Pancreas (tissue), 10 donors: ENCODE results near the gene MCOLN2. TPM values are rescaled to one million over a fixed set of nuclear protein-coding genes. Genes with fewer than 3 reads are reported as not detected.

ENCODE experiments used
- ATAC-seq, 4 donors: fragments of 200-7000 bp; cut with Tn5 transposase; one replicate each; pipeline versions ENCODE4 v1.8.0 to v1.9.1; 2020; ENCODE audit warnings: mild to moderate bottlenecking in 4 of 4, moderate library complexity in 4 of 4
- DNase-seq, 6 donors: peaks; one replicate each; pipeline ENCODE4 v3.0.0-alpha.2; 2020
- FAIRE-seq: peaks from 2 replicates; lab custom pipeline; 2012; peaks lifted over from hg19 to GRCh38; lab: Jason Lieb, UNC
- H3K27ac ChIP-seq, 4 donors: fragments of 200-600 bp; sonication (generic); 1 replicate in 3 of 4; 2 replicates in 1 of 4; pipeline versions ENCODE4 v1.5.0 to v1.8.0; 2020
- H3K27me3 ChIP-seq, 4 donors: fragments of 200-600 bp; one replicate each; pipeline ENCODE4 v1.8.0; 2021
- H3K36me3 ChIP-seq, 3 donors: fragments of 200-600 bp; sonication (generic) in 1 of 3; one replicate each; pipeline versions ENCODE4 v1.5.0 to v1.8.0; 2020 to 2021
- H3K4me1 ChIP-seq, 3 donors: fragments of 200-600 bp; one replicate each; pipeline ENCODE4 v1.8.0; 2021
- H3K4me3 ChIP-seq, 4 donors: fragments of 200-600 bp; sonication (generic) in 2 of 4; one replicate each; pipeline versions ENCODE4 v1.5.0 to v1.8.0; 2020 to 2021
- H3K9me3 ChIP-seq, 4 donors: fragments of 200-600 bp; one replicate each; pipeline ENCODE4 v1.8.0; 2021
- CTCF ChIP-seq, 4 donors: fragments of 200-600 bp; sonication (generic) in 3 of 4; IDR thresholded peaks; one replicate each; pipeline versions ENCODE4 v1.5.0 to v1.8.0; 2021; ENCODE audit warnings: antibody characterized with exemption in 4 of 4
- WGBS, 2 donors: extraction: QIAGEN DNeasy Blood & Tissue Kit; methylation state at CpG; one replicate each; pipeline ENCODE4 v1.1.7; 2013; 5-methylcytosine and 5-hydroxymethylcytosine counted together
- intact Hi-C, 3 donors: fragments of 100-400 bp; cut with DNase I; formaldehyde crosslinking; loops; one replicate each; pipeline versions ENCODE4 v1.11.1 to v1.14.2; 2022
- polyA plus RNA-seq, 2 donors: library from polyadenylated mRNA; stranded (reverse); fragments of 200-250 nt; gene quantifications; one replicate each; pipeline ENCODE4 v1.2.3, GENCODE V29; 2013
- total RNA-seq, 6 donors: library from RNA; stranded (reverse); fragmentation: NEBNext Ultra II Directional in 4 of 6; extraction: Animal tissue kit (Norgen Biotek cat#: 25700) in 4 of 6; gene quantifications; one replicate each; pipeline versions ENCODE4 v1.2.1 to v1.2.4, GENCODE V29; 2021 to 2023
- donor health status: healthy with polysubstance abuse.
- donor health status: DM: no; HTN: no; CAD: no; lungs with moderate emphysema.
- donor health status: DM: no; HTN: no; CAD: no.
- donor health status: control.
- donor health status: control.
- donor health status: Bipolar disorder and iron deficiency.
- donor health status: DM: yes; HTN: yes; CAD: no.
- donor health status: DM: no; HTN: no; CAD: no.
- donor health status: DM: no; HTN: no; CAD: no.
- donor health status: DM: yes; HTN: yes; CAD: no.

The MCOLN2 gene
- total RNA-seq (1 to 10 TPM in 3 of 6 donors, under 1 TPM in 3; 0.47 to 1.7 (median 1.1) TPM), polyA plus RNA-seq (under 1 TPM; 0.59 to 0.95 TPM)

- Histone ChIP-seq H3K27me3 (no peaks in the 10 kb centered on the region), H3K4me3 (peak within 1 kb of the TSS; percentile 37 to 79 (median 73)), H3K9me3 (no peaks in the 10 kb centered on the region), H3K4me1 (peaks cover 0 to 4% (median 4%) of the 10 kb centered on the region in 3 donors), H3K27ac (no peak within 1 kb of the TSS), H3K36me3 (no peaks in the 10 kb centered on the region)
- ATAC-seq (peak; percentile 96 to 98 (median 97)), FAIRE-seq (no peak), DNase-seq (peak; percentile 44 to 84 (median 60))
- WGBS, 2 donors, result 0% methylated on average over 55 to 87 of the region's 87 CpGs
- intact Hi-C loops, result no loop called here
- no peak for TF ChIP-seq CTCF (IDR thresholded peaks at IDR 0.05)
These were observed at the start of gene MCOLN2 for GRCh38 chr1:84996846-84997666. Gene MCOLN2, minus strand, starts transcription at chr1:84997113. Its CDS starts 241 bp downstream, at chr1:84996872.

DNA sequence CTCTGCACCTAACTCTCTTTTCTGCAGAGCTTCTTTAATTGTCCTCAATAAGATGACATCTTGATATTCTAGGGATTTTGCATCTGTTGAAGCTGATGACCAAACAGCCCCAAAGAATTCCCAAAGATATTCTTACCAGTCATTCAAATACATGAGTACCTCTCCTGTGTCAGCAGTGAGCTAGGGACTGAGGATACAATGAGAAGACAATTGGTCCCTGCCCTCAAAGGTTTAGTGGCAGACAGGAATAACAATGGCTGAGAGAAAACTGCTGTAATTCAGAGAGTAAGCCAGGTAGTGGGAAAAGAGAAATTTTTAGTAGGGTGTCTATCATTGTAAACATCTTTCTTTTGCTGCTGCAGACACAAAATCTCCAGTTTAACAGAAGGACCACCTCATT is 45.5 kb upstream of the MCOLN2 start:
- FAIRE-seq (no peak), DNase-seq (no peak), ATAC-seq (no peak)
- H3K27ac ChIP-seq, result no peak overlapping the region
- H3K4me1 ChIP-seq, result no peaks in the 10 kb centered on the region
- no peak overlapping the region for H3K4me3 ChIP-seq
- H3K9me3 ChIP-seq, result no peaks in the 10 kb centered on the region
- intact Hi-C loops, result no loop called here
- TF ChIP-seq CTCF (IDR thresholded peaks at IDR 0.05), result no peak
- H3K27me3 ChIP-seq, result no peaks in the 10 kb centered on the region
- H3K36me3 ChIP-seq, result no peaks in the 10 kb centered on the region

- intact Hi-C loops, result no loop called here
- no peaks in the 10 kb centered on the region for H3K36me3 ChIP-seq
- no peaks in the 10 kb centered on the region for H3K9me3 ChIP-seq
- H3K27ac ChIP-seq, result no peak overlapping the region
- no peak for DNase-seq
- TF ChIP-seq CTCF (IDR thresholded peaks at IDR 0.05), result no peak
- no peaks in the 10 kb centered on the region for H3K4me1 ChIP-seq
- no peak for FAIRE-seq
- no peak overlapping the region for H3K4me3 ChIP-seq
- H3K27me3 ChIP-seq, result no peaks in the 10 kb centered on the region
- WGBS, 2 donors, result 94 to 99% methylated on average over 4 to 5 of the region's 5 CpGs
- no peak for ATAC-seq
These were observed 44.9 kb upstream of the MCOLN2 start for GRCh38 chr1:85041793-85042192.

DNA sequence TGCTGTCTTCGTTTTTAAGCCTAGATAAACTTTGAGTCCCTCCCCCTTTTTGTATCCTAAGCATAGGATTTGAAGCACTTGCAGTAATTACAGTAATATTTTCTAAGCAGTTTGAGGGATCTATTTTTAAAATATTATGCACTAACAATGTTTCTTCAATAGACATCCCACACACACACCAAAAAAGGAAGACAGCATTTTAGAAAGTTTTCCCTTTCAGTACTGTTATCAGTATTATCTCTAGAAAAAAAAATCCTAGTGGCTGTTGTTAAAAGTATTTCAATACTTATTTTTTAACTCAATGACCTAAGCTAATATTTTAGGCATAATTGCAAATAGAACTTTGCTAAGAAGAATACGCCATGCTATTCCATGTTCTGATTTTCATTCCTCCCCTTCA is 36.3 kb upstream of the MCOLN2 start:
- no peak for FAIRE-seq
- Histone ChIP-seq H3K4me3 (no peak overlapping the region), H3K4me1 (no peaks in the 10 kb centered on the region), H3K27me3 (no peaks in the 10 kb centered on the region), H3K9me3 (no peaks in the 10 kb centered on the region), H3K27ac (no peak overlapping the region), H3K36me3 (no peaks in the 10 kb centered on the region)
- ATAC-seq, result no peak
- intact Hi-C loops, result no loop called here
- no peak for TF ChIP-seq CTCF (IDR thresholded peaks at IDR 0.05)
- 74 to 76% methylated on average over 2 of the region's 2 CpGs for WGBS, 2 donors
- no peak for DNase-seq

DNA sequence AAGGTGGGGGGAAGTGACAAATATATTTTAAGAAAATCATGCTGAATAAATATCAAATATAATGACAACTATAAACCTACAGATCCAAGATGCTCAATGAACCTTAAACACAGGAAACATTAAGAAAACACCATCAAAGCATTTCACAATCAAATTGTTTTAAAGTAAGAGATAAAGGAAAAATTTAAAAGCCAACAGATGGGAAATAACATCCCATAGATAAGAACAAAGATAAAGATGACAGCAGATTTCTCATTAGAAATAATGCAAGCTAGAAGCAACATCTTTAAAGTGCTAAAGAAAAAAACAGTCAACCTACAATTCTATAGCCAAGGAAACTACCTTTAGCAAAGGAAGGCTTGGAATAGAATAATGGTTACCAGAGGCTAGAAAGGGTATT is 33.6 kb upstream of the MCOLN2 start:
- ATAC-seq (no peak), DNase-seq (no peak), FAIRE-seq (no peak)
- no peak for TF ChIP-seq CTCF (IDR thresholded peaks at IDR 0.05)
- intact Hi-C loops, result no loop called here
- H3K36me3 ChIP-seq, result peaks cover 0 to 5% (median 0%) of the 10 kb centered on the region in 3 donors
- no peaks in the 10 kb centered on the region for H3K27me3 ChIP-seq
- H3K27ac ChIP-seq, result no peak overlapping the region
- H3K4me3 ChIP-seq, result no peak overlapping the region
- no peaks in the 10 kb centered on the region for H3K4me1 ChIP-seq
- no peaks in the 10 kb centered on the region for H3K9me3 ChIP-seq
